Occipital lobe (tissue), 2 donors: ENCODE measurements around the gene RYR2. TPM values are rescaled to one million over a fixed set of nuclear protein-coding genes. Genes with fewer than 3 reads are reported as not detected.
"Not testable (repeated sequence)": the region's sequence is repeated elsewhere in the genome, so short reads cannot be mapped to it uniquely, and the experiment has no call there.

Experiments
- DNase-seq: peaks from one replicate; lab custom pipeline; 2025; lab: John Stamatoyannopoulos, UW
- total RNA-seq: library from RNA; depleted of rRNA; stranded (reverse); fragments of >200 nt; gene quantifications from one replicate; pipeline ENCODE4 v1.2.3, GENCODE V29; 2014

The RYR2 gene
- total RNA-seq, 1 donor from 2014 or later, result 40.7 TPM

- DNase-seq, result no peak
Observed at GRCh38 chr1:237553078-237553477, 511.1 kb downstream of the RYR2 start.

GRCh38 chr1:237556911-237557310, 514.9 kb downstream of the RYR2 start:
- peak; percentile 15 for DNase-seq

- no peak for DNase-seq
Observed at GRCh38 chr1:237562242-237562823, 520.3 kb downstream of the RYR2 start.

- DNase-seq, result no peak
Observed at GRCh38 chr1:237565236-237565635, 523.3 kb downstream of the RYR2 start.

- no peak for DNase-seq
Observed at GRCh38 chr1:237566581-237566980, 524.6 kb downstream of the RYR2 start.

- DNase-seq, result no peak
Observed at GRCh38 chr1:237568955-237569354, 527.0 kb downstream of the RYR2 start.

- DNase-seq, result no peak
Observed at GRCh38 chr1:237570530-237570929, 528.5 kb downstream of the RYR2 start.

- DNase-seq, result no peak
Observed at GRCh38 chr1:237574536-237574935, 532.6 kb downstream of the RYR2 start.

- DNase-seq, result no peak
Observed at GRCh38 chr1:237578540-237578939, 536.6 kb downstream of the RYR2 start.

- no peak for DNase-seq
Observed at GRCh38 chr1:237580726-237581125, 538.7 kb downstream of the RYR2 start.

- DNase-seq, result no peak
Observed at GRCh38 chr1:237583270-237583669, 541.3 kb downstream of the RYR2 start.

GRCh38 chr1:237583756-237584155, 541.8 kb downstream of the RYR2 start:
- no peak for DNase-seq

GRCh38 chr1:237590386-237590785, 548.4 kb downstream of the RYR2 start:
- no peak for DNase-seq

GRCh38 chr1:237591353-237591752, 549.4 kb downstream of the RYR2 start:
- DNase-seq, result no peak

- not testable (repeated sequence) for DNase-seq
Observed at GRCh38 chr1:237603036-237603568, 561.1 kb downstream of the RYR2 start.

GRCh38 chr1:237608433-237608832, 566.4 kb downstream of the RYR2 start:
- no peak for DNase-seq

GRCh38 chr1:237610157-237610556, 568.2 kb downstream of the RYR2 start:
- no peak for DNase-seq

- no peak for DNase-seq
Observed at GRCh38 chr1:237613984-237614383, 572.0 kb downstream of the RYR2 start.

GRCh38 chr1:237619553-237619952, 577.6 kb downstream of the RYR2 start:
- no peak for DNase-seq

- DNase-seq, result no peak
Observed at GRCh38 chr1:237634922-237635321, 592.9 kb downstream of the RYR2 start.

GRCh38 chr1:237638555-237638954, 596.6 kb downstream of the RYR2 start:
- DNase-seq, result no peak

GRCh38 chr1:237640011-237640671, 598.2 kb downstream of the RYR2 start:
- DNase-seq, result no peak

GRCh38 chr1:237640966-237641365, 599.0 kb downstream of the RYR2 start:
- DNase-seq, result no peak
